Activated CD4-positive, CD25-positive, alpha-beta regulatory T cell treated with anti-CD3 and anti-CD28 coated beads, Interleukin-2, amount 50 U/mL, for 16 hours (primary cell): ENCODE measurements around the gene USP2.

Experiments
- DNase-seq: peaks from one replicate; pipeline ENCODE4 v3.0.0-alpha.2; 2020; ENCODE audit warnings: low read depth, low spot score

Gene USP2

DNA sequence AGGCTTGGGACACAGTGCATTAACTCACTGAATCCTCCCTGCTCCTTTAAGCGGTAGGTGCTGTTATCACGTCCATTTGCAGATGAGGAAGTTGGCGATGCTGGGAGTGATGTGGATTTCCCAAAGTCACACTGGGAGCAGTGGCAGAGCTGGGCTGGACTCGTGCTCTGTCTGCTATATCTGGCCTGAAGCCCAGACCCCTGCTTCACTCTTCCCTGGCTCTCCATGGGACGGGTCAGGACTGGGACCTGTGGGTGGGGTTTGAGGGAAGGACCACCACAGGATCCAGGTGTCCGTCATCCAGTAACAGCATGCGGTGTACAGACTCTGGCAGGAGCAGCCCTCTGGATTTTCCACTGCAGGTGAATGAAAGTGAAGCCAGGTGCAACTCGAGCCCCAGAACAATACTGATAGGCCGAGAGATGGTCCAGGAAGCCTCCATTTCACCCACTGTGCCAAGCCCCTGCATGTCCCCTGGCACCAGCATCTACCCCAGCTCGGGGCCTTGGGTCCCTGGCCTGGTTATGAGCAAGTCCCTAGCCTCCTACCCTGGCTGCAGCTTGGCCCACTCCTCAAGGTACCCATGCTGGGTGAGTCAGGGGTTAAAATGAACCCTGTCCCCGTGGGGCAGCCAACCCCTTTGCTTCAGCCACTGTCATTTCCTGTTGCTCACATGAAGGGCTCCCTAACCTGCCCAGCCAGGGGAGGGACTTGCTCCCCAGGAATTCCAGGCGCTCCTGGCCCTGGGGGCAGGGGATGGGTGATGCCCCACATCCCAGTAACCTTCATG lies 4.2 kb downstream of the USP2 start:
- no peak for DNase-seq

DNA sequence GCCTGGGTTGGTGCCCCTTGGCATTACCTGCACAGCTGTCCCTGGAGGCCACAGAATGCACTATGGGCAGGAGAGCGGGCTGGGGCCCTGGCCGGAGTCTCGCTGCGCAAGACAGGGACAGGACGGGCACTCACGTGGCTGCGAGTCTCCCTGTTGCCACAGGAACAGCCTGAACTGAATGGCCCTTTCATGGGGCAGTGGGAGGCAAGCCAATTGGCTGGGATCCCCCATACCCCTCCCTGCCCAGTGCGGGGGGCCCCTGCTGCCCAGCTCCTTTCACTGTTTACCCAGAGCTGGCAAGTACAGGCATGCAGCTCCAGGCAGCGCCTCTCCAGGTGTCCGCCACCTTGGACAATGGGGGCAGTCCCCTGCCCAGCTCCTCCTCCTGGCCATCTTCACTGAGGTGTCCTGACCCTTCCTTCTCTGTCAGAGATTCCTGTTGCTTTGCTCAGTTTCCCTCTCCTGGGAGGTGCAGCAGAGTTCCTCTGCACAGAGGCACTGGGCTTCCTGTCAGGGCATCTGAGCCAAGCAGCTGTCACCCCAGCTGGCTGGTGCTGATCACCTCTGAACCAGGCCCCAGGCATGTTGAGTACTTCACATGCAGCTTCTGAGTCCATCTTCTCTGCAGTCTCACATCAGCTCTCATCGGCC lies 5.2 kb downstream of the USP2 start:
- DNase-seq, result no peak

DNA sequence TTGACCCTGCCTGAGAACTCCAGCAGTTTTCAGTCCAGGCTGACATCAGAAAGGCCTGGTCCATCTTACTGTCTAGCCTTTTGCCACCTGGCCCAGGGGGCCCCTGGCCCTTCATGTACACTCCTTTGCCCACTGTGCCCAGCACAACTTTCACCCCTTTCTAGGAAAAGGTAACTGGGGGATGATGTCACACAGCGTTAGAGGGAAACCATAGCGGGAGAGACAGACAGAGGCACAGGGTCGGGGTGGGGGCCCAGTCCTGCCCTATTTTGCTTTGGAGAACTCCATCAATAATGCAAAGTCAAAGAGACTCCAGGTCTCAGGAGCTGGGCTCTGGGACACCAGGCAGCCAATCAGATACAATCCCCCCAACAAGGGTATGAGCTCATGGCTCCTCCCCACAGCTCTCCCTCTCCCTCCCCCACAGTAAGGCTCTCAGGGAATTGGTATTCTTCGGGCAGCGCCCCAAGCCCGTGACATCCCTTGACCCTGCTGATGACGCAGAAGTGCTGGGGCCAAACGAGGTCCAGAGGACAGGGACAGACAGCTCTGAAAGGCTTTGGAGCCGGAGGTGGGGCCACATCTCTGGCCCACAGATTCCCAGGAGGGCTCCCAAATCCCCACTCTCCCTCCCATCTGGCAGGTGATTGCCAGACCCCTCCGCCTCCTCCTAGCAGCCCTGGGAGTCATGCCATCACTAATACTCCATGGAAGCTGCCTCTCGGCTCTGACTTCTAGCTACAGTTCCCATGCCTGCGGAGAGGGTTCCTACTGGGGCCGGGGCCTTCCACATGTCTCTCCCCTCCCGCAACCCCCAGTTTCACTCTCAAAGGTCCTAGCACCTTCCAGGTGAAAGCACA lies 5.9 kb downstream of the USP2 start:
- DNase-seq, result no peak

DNA sequence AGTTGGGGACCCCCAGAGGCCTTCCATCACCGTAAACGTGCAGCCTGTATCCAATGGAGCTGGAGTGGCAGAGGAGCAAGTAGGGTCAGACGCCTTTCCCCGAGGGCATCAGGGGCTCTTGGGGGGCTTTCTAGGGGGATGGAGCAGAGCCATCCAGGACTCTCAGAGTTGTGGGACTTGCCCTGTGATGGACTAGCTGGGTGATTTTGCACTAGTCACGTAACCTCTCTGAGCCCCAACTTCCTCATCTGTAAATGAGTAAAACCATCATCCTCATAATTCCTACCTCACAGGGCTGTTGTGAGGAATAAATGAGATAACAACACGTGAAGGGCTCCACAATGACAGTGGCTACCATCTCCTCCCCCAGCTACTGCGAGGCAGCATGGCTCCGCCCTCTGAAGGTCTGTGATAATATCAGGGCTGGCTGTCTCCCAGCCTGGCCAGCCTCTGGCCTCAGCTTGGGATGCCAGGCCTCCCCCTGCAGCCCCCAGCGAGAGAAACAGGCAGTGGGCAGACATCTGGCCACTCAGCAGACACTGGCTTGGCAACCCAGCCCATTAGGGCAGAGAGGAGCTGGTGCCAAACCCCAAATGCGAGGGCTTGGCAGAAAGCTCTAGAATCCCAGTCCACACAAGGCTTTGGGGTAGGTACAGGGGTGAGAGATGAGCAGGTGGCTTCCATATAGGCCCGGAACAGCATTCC lies 6.7 kb downstream of the USP2 start:
- DNase-seq, result no peak

DNA sequence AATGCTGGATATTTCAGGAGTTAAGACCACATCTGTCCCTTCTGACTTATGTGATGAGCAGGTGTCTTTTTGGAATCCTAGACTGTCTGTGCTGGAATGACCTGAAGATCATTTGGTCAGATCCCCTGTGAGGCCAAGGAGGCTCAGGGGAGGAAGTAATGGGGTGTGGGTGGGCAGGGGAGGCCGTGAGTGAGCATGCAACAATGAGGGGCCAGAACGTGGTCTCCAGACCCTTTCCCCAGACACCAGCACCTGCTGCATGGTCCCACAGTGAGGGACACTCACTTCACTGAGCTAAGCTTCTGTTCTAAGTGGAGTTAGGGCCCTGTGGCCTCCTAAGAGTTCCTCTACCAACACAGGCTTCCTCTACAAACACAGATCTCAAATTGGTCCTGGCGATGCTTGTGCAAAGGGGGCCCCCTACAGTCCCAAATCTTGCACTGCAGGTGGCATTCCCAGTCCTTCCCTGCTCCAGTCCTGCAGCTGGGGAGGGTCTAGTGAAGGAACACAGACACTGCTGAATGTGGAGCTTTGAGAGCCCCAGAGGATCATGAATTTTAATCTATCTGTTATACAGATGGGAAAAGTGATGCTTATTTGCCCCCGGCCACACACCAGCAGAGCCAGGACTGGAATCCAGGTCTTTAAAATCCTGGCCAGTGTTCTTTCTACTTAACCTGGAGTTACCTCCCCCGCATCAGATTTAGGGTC lies 7.4 kb downstream of the USP2 start:
- no peak for DNase-seq

DNA sequence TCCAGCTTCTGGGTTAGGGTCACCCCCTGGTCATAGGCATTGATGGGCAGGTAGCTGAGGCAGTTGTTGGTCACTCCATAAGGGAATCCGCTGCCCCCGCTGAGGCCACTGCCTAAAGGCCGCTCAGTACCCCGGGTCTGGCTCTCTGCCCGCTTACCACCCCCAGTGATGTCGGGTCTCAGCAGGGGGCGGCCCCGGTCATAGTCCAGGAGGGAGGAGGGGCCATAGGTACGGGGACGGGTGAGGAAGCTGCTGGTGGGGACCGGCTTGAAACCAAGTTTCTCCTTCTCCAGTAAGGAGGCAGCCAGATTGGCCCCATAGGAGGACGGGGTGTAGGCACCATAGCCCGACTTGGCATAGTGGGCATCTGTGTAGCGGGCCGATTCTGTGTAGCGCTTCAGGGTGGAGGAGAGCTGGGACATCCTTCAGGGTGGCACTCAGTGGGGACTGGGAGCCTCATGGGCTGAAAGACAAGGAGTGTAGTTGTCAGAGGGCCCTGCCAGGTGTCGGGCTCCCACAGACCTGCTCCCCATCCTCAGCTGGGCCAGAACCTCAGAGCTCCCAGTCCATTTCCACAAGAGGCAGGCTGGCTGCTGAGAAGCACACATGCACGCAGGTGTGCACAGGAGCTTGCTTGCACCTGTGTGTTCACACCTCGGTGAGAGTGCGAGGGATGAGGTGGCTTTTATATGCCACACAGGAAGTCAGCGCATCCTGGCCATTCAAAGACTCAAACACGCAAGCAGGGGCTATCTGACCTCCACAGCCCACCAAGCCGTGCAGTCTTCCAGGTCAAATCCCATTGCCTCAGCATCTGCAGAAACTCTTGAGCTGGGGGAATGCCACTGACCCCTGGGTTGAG lies 8.2 kb downstream of the USP2 start:
- DNase-seq, result no peak

DNA sequence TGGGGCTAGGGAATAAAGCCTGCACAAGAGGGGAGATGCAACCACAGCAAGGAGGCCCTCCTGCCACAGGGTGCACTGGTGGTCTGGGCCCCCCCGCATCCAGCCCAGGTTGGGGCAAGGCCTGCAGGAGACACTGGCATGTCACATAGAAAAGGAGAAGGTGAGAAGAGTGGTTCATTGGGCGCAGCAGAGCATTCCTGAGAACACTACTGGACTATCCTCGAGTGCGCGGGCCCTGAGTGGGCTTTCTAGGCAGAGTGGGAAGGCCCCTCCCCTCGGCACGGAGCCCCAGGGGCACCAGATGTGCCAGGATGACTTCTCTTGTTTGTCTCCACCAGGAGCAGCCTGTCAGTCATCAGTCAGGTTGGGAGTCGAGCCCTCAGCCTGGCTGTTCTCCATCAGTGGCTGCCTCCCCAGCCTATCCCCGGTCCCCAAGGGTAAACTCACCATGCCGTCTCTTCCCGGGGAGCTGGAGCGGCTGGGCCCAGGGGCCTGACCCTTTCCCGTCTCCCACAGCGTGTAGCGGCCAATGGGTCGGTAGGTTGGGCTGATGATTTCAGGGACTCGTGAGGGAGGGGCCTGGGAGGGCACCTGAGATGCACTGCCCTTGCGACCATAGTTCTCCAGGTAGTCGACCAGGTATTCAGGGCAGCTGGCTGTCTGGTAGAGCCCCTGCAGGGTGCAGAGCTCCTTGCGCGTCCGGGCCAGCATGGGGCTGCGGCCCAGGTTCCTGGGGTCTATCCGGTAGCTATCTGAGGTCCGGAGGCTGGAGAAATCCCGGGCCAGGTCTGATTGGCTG lies 9.0 kb downstream of the USP2 start:
- DNase-seq, result no peak

DNA sequence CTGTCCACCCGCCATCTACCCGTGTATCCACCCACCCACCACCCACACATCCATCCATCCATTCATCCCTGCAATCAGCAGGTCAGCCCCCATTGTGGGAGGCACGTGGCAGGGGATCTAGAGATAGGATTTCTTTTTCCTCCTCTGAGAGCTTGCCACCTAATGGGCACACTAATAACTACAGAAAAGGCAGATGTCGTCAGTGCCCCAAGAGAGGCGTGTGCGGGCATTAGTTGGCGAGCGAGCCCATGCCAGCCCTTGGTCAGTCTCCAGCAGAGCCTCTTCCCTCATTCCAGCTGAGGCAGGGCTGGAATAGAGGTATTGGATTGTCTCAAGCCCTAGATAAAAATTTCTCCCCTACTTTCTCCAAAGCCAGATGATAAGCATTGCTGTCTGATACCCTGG lies 9.7 kb downstream of the USP2 start:
- DNase-seq, result no peak

DNA sequence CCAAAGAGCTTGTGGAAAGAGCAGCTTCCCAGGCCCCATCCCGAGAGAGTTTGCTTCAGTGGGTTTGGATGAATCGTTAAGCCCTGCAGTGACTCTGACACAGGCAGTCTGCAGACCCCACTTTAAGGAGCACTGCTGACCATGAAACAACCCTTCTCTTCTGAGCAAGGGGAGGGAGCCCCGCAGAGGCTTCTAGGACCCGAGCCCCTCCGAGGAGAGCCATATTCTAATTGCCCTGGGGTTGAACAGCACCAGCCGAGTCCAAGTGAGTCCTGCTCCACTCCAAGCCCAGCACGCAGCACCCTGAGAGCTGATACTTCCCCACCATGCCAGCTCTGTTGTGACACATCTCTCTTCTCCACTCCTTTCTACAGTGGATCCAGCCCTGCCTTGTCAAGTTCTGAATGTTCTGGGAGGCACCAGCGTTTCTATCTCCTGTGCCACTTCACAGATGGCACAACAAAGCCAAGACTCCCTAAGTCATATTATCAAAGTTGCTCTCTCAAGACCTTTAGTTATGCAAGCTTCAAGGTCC lies 10.4 kb downstream of the USP2 start:
- no peak for DNase-seq

DNA sequence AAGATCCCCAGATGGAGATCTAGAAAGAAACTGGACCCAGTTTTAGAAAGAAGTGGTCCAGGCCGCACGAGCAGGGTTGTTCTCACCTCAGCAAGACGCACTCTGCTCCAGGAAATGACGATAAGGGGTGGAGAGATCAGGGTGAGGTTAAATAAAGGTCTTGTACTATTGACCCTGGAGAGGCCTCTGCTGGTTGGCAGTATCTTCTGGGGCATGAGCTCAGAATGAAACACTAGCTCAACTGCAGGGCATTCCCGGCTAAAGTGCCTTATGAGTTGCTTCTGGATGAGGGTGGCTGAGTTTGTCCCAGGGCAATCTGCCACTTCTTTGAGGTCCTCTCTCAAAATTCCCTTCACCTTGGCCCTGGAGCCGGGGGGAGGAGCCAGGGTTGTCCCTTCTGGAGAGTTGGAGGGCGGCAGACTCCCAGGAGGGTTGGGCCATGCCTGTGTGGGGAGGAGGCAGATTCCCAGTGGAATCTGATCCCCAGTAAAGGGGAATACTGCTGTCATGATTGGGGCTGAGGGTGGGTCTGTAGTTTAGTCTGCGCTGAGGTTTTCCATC lies 10.9 kb downstream of the USP2 start:
- DNase-seq, result no peak

DNA sequence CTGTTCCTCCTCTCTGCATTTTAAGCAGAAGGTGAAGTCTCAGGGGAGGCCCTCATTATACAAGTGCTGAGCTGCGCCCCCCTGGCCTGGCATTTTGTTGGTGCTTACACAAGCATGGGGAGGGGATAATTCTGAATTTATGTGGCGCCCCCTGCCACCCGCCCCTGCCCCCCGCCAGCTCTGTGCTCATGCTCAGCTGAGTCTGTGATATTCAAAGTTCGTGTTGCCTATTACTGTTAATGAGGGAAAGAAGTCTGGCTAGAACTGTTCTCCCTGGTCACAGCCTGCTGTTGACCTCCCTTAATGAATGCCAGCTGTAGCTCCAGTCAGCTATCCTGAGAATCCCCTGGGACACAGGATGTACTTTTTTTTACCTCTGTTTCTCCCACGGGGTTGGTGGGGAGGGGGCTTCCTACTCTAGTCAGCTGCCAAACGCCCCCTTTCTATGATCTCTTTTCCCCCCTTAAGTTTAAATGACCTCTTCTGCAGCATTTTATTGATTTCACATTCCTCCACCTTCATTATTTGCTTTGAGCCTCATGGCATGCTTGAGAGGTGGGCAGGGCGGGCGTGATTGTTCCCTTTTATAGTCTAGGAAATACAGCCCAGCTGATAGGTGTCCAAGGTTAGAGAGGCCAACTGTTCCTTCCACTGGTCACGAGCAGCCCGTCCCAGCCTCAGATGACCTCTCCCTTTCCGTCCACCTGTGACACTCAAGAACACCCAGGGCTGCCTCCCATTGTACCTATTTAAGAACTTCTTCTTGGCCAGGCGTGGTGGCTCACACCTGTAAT lies 12.2 kb downstream of the USP2 start:
- no peak for DNase-seq

DNA sequence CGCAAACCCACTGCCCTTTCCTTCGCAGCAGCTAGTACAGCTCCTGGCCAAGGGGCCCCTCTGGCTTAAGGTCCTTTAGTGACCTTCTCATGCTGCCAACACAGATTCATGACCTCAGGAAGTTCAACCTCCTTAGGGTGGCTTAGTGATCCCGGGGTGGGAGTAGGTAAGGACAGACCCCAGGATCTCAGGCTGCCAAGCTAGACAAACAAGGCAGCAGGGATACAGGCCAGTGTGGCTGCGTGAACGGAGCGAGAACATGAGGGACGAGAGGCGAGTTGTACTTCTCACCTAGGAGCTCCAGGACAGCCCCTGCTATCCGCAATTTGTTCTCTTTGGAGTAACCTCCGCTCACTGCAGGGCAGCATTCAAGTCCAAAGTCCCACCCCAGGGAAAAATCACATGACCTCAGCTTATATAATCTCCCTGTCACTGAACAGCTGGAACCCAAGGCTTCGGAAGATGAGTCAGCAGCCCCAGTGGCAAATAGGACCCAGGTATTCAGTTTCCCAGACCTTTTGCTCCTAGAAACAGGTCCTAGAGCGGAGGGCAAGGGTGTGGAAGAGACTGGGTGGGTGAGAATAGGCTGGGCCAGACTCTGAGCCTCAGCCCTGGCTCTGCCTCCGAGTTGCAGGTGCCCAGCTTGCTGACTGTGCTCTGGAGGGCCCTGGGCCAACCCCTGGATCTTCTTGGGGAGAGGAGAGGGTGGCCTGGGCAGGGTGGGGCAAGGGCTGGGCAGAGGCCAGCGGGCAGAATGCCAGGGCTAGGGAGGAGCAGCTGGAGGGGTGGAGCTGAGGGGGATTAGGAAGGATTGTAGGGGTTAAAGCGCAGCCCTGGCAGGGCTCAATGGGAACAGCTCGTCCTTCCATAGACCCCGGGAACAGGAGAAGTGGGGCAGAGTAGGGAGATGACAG lies 13.1 kb downstream of the USP2 start:
- DNase-seq, result no peak

DNA sequence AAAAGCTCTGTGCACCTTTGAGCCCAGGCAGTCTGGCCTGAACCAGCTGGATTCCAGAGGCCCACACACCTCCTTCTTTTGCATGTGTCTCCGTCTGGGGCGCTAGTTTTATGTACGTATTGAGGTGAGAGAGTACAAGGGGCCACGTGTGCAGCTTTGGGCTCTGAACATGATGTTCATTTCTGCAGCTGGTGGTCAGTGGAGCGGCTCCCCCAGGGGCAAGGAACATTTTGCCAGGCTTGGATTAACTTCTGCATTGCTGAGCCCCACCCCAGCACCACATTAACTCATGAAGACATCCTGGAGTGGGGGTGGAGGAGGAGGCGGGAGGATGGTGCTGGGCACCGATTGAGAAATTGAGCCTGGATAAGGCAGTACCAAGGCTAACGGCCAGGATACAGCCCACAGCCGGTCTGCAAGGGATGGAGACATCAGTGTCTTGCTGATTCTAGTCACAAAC lies 13.8 kb downstream of the USP2 start:
- DNase-seq, result no peak

DNA sequence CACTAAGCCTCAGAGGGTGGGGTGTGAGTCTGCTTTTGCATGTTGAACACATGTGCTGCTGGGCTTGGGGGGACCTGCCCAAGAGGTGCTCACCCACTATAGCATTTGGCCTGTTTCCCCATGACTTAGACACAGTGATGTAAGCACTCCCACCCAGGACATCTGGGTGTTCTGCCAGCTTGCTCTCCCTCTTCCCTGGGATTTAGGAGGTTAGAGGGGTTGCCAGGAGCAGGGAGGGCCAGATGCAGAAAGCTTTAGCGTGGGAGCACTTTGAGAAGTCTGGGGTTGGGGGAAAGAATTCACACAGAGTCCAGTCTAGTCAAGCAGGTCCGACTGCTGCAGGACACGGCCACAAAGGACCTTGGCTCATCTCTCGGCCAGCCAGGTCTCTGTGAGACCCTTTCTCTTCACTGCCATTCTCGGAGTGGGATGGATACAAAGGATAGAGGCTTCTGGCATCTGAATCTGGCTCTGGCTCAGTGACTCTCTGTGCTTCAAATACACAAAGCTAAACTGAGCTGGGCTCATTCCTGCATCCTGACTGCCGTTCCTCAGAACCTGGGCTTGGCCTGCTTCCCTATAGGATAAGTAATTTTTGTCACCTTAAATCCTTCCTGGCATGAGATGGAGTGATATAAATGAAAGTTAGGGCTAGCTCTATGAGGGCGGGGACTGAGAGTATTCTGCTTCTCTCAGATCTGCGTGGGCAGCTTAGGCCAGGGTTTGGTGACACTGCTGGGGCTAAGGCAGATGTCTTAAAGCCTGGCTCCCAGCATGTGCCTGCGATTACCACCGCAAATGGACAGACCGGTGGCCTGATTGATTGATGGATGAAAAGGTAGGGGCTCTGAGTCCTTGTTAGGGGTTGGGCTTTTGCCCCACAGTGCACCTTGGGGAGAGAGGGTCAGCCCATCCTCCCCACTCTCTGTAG lies 14.5 kb downstream of the USP2 start:
- DNase-seq, result no peak

DNA sequence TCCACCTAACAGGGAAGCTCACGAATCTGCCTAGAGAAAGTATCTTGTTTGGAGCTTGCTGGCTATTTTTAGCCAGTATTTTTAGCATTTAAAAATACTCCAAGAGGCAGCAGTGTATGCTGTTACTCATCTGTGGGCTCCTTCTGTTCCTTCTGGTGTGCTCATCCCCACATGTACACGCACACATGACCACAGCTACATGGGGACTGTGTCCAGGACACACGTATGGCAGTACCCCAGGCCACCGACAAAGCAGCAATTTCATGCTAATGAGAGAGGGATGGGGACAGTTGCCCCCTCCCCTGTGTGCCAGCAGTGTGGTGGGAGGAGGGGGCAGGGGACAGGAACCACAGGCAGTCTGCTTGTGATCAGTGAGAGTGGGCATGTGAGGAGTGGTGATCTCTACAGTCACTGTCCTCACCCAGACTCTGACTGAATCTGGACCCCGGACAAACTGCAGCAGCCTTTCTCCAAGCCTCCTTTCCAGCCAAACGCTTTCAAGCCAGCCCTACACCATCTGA lies 16.4 kb downstream of the USP2 start:
- no peak for DNase-seq
